GM12865 (cell line): Measurements from ENCODE around the gene ARL5B.

Experiments used
- DNase-seq: peaks from one replicate; pipeline ENCODE4 v3.0.0; 2010; ENCODE audit warnings: low read depth
- H3K4me3 ChIP-seq: 2 replicates; pipeline ENCODE4 v1.5.1; 2011; ENCODE audit warnings: mild to moderate bottlenecking, low read depth, low read length, control low read depth
- TF ChIP-seq, protein P1 (sequence below): IDR thresholded peaks from 2 replicates; pipeline ENCODE4 v1.5.1; 2011; ENCODE audit warnings: low read length, control low read depth, low read depth, inconsistent platforms; ENCODE audit not compliant: insufficient read depth; ENCODE audit errors: missing control alignments

Gene ARL5B

DNA sequence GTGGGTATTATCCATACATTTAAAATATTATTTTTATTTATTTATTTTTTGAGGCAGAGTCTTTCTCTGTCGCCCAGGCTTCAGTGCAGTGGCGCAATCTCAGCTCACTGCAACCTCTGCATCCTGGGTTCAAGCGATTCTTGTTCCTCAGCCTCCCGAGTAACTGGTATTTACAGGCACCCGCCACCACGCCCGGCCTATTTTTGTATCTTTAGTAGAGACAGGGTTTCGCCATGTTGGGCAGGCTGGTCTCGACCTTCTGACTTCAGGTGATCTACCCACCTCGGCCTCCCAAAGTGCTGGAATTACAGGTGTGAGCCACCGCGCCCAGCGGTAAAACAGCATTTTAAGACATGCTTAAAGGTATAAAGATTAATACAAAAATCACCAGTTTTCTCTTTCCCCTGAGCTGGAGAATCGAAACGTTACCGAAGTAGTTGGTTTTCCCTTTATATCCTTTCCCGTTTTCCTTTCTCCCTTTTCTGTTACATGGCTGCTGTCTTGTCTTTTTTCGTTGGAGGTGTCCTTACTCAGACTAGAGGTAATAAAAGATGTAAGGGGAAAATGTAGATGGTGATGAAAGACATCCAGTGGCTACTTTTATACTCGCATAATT, 1.7 kb downstream of the ARL5B start:
- TF ChIP-seq, protein P1, sequence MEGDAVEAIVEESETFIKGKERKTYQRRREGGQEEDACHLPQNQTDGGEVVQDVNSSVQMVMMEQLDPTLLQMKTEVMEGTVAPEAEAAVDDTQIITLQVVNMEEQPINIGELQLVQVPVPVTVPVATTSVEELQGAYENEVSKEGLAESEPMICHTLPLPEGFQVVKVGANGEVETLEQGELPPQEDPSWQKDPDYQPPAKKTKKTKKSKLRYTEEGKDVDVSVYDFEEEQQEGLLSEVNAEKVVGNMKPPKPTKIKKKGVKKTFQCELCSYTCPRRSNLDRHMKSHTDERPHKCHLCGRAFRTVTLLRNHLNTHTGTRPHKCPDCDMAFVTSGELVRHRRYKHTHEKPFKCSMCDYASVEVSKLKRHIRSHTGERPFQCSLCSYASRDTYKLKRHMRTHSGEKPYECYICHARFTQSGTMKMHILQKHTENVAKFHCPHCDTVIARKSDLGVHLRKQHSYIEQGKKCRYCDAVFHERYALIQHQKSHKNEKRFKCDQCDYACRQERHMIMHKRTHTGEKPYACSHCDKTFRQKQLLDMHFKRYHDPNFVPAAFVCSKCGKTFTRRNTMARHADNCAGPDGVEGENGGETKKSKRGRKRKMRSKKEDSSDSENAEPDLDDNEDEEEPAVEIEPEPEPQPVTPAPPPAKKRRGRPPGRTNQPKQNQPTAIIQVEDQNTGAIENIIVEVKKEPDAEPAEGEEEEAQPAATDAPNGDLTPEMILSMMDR: no peak
- peak overlapping the region; percentile 99 for H3K4me3 ChIP-seq
- DNase-seq: no peak

DNA sequence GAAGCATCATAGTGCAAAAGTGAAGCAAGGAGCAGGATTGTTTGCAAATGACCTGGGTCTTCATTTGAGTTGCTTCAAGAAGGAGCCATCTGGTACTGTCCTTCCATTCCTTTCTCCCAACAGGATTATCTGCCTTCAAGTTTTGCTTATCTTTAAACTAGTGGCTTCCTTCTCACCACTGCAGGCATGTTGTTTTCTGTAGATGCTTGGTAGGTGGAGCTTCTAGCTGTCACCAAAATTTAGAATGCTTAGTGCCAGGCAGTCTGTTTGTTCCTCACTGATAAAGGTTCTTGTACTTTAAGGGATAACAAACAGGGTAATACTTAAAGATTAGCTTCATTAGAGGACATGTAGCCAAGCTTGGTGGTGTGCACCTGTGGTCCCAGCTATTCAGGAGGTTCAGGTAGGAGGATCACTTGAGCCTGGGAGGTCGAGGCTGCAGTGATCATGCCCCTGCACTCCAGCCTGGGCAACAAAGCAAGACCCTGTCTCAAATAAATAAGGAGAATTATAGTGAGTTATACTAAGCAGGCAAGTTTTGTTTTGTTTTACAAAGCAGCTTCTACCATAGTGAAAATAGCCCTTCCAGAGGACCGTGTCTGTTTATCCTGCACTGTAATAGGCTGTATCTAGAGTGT, 5.7 kb downstream of the ARL5B start:
- H3K4me3 ChIP-seq: no peak overlapping the region
- TF ChIP-seq, protein P1: no peak
- no peak for DNase-seq

DNA sequence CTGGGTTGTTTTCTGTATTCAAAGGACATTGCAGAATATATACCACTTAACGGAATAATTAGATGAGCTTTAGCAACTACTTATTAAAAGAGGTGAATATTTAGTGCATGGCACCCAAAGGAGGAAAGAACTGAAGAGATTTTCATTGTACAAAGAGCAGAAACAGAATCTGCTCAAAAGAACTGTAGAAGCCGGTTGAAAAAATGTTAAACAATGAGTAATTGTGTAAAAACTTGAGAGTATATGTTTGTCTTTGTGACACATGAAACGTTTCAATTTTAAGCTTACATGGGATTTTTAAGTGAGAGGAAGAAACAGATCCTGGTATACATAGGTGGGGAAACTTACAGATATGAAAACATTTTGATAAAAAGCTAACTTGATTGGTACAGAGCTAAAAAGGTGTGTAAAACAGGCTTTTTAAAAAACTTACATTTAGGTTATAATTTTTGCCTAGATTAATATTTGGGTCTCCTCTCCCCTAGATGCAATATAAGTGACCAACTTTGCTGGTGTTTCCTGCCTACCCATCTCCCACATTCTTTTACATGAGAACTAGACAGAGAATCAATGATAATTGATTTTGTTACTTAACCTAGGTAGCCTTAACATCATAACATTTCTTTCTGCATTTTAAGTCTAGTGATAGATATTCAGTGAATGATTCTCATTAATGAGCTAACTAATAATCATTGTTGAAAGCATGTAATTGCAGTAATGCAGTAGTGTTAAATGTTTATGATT, 6.8 kb downstream of the ARL5B start:
- no peak for DNase-seq
- no peak overlapping the region for H3K4me3 ChIP-seq

DNA sequence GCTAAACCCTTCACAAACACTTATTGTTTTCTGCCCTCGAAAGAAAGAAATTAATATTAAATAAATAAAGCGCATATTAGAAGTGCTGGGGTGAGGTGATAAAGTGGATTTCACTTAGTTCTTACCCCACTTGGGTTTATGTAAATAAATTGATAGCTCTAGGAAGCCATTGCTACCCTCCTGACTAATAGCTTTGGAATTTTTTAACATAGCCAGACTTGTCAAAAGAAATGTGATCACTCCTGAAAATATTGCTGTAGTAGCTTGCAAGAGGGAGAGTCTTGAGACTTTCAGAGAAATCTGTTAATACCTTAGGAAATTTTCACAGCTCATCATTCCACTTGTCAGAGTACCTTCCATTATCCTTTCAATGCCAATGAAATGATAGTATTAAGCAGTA, 7.6 kb downstream of the ARL5B start:
- TF ChIP-seq, protein P1: no peak
- no peak overlapping the region for H3K4me3 ChIP-seq
- no peak for DNase-seq

More for the DNA sequence above, 6.8 kb downstream of the ARL5B start:
- TF ChIP-seq, protein P1: no peak

DNA sequence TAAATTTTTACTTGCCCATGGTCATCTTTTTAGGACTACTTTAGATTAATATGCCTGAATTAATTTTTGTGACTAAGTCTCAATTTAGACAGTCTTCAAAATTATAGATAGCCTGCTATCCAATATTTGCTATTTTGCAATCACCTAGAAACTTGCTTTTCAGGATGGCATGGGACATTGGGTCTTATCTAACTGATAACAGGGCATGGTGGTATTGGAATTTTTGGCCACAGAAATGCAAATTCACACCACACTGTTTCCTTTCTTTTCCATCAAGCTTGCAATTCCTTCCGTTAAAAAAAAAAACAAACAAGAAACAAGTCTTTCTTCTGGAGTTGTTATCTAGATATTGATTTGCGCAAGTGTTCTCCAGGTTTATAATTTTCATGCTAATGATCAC, 8.8 kb downstream of the ARL5B start:
- no peak overlapping the region for H3K4me3 ChIP-seq
- DNase-seq: no peak
- TF ChIP-seq, protein P1: no peak

DNA sequence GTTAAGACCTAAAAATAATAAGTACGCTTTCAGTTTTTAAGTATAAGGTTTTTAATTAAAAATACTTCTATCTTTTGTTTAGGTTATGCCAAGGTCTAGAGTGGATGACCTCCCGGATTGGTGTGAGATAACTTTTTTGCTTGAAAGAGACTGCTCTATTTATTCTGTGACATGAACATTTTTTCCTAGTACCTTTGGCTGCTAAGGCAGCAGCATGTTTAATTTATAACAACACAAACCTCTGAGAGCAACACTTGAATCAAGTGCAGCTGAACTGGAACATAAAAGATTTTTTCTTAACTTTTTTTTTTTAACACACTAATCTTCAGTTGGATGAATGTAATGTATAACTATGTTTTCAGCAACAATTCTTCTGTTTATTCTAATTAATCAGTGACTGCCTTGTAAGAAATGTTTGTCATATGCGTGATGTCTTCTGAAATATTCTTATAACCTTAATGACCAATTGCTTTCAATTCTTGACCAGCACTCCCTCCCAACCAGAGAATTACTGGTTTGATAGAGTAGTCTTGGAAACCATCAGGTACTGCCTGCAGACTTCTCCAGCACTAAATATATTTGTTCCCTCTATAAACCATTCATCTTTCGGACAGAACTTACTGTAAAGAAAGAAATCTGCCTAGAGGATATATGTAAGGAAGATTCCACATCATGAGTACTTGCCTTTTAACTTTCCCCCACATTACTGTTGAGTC, 16.0 kb downstream of the ARL5B start:
- no peak overlapping the region for H3K4me3 ChIP-seq
- no peak for DNase-seq

More for the DNA sequence above, 16.0 kb downstream of the ARL5B start:
- TF ChIP-seq, protein P1: no peak
